CD4-positive, alpha-beta memory T cell (primary cell): ENCODE results near the gene GPR65. TPM values are rescaled to one million over a fixed set of nuclear protein-coding genes. Genes with fewer than 3 reads are reported as not detected.

Experiments
- CTCF ChIA-PET: fragments of 350-600 bp; sonication (Branson Sonifier 250); formaldehyde crosslinking; loops from one replicate; lab custom pipeline; 2021; ENCODE audit warnings: inconsistent platforms; ENCODE audit not compliant: partially characterized antibody; lab: Charles Lee
- POLR2A ChIA-PET: fragments of 350-600 bp; sonication (Branson Sonifier 250); formaldehyde crosslinking; loops from one replicate; lab custom pipeline; 2021; ENCODE audit not compliant: partially characterized antibody; lab: Charles Lee
- DNase-seq, 5 donors: peaks; one replicate each; pipeline versions ENCODE4 v3.0.0 to v3.0.0-alpha.2; 2020 to 2022; ENCODE audit warnings: mixed read lengths in 1 of 5
- H3K27ac ChIP-seq: one replicate; pipeline ENCODE4 v1.7.0; 2013; ENCODE audit warnings: low read depth, low read length
- H3K27me3 ChIP-seq: 2 replicates; pipeline ENCODE4 v1.7.0; 2013; ENCODE audit warnings: mild to moderate bottlenecking, low read length, moderate library complexity; ENCODE audit not compliant: insufficient read depth
- H3K36me3 ChIP-seq: 2 replicates; pipeline ENCODE4 v1.7.0; 2013; ENCODE audit warnings: mild to moderate bottlenecking, low read length, moderate library complexity; ENCODE audit not compliant: insufficient read depth
- H3K4me1 ChIP-seq: 2 replicates; pipeline ENCODE4 v1.7.0; 2013; ENCODE audit warnings: mild to moderate bottlenecking, low read length, moderate library complexity; ENCODE audit not compliant: insufficient read depth
- H3K4me3 ChIP-seq, 2 donors: one replicate each; pipeline ENCODE4 v1.7.0; 2013; ENCODE audit warnings: low read length in 2 of 2, mild to moderate bottlenecking in 1 of 2
- H3K9me3 ChIP-seq, 2 donors: one replicate each; pipeline ENCODE4 v1.7.0; 2013; ENCODE audit warnings: low read length in 2 of 2, control low read depth in 1 of 2; ENCODE audit not compliant: control insufficient read depth in 1 of 2
- H3K27ac Mint-ChIP-seq, 7 donors: one replicate each; pipeline ENCODE4 v1.8.0; 2020 to 2021; ENCODE audit warnings: mixed read lengths in 7 of 7, mild to moderate bottlenecking in 6 of 7, inconsistent platforms in 3 of 7, moderate library complexity in 3 of 7
- H3K27me3 Mint-ChIP-seq, 2 donors: one replicate each; pipeline ENCODE4 v1.8.0; 2020 to 2021; ENCODE audit warnings: mixed read lengths in 2 of 2
- H3K36me3 Mint-ChIP-seq, 2 donors: one replicate each; pipeline ENCODE4 v1.8.0; 2020 to 2021; ENCODE audit warnings: mixed read lengths in 2 of 2, inconsistent platforms in 1 of 2, mild to moderate bottlenecking in 1 of 2
- H3K4me1 Mint-ChIP-seq, 4 donors: one replicate each; pipeline ENCODE4 v1.8.0; 2020 to 2021; ENCODE audit warnings: mixed read lengths in 4 of 4, mild to moderate bottlenecking in 1 of 4
- H3K4me3 Mint-ChIP-seq, 8 donors: one replicate each; pipeline ENCODE4 v1.8.0; 2020 to 2021; ENCODE audit warnings: mixed read lengths in 8 of 8, mild to moderate bottlenecking in 7 of 8, moderate library complexity in 6 of 8, inconsistent platforms in 3 of 8
- H3K9me3 Mint-ChIP-seq, 8 donors: one replicate each; pipeline ENCODE4 v1.8.0; 2020 to 2021; ENCODE audit warnings: mixed read lengths in 8 of 8, mild to moderate bottlenecking in 5 of 8, inconsistent platforms in 3 of 8, moderate library complexity in 1 of 8
- intact Hi-C: fragments of 100-400 bp; cut with micrococcal nuclease; formaldehyde crosslinking; loops from one replicate; pipeline ENCODE4 v1.15.1; 2023
- polyA plus RNA-seq, 2 donors: library from polyadenylated mRNA; unstranded; fragments of 300-500 nt; fragmentation: Illumina TruSeq; gene quantifications; one replicate each; pipeline ENCODE4 v1.2.3, GENCODE V29; 2021
- total RNA-seq, 2 experiments: library from RNA; stranded (reverse); gene quantifications; one replicate each; pipeline ENCODE4 v1.2.3, GENCODE V29; 2021

GPR65 gene
- total and polyA plus RNA-seq, 4 experiments from 2014 or later, result 14.2 to 35.0 (median 20.8) TPM

DNA sequence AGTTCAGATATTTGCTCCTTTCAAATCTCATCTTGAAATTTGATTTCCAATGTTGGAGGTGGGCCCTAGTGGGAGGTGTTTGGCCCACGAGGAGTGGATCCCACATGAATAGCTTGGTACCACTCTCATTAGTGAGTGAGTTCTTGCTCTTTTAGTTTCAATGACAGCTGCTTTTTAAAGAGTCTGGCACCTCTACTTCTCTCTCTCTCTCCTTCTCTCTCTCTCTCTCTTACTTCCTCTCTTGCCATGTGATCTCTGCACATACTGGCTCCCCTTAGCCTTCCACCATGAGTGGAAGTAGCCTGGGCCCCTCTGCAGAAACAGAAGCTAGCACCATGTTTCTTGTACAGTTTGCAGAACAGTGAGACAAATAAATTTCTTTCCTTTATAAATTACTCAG lies 25.1 kb downstream of the GPR65 start:
- POLR2A ChIA-PET, result interaction anchor here (0.9 to 2.0 kb wide), 7 partner anchors 9 to 107 kb away, joined by 3 to 11 read pairs (median 4); partner anchors contain the start of genes GALC and GPR65
- H3K4me3 Mint-ChIP-seq, result peak overlapping the region in 5 of 8 donors; percentile 12 to 63 (median 43)
- peaks cover 0 to 3% of the 10 kb centered on the region in 2 donors for H3K36me3 Mint-ChIP-seq

DNA sequence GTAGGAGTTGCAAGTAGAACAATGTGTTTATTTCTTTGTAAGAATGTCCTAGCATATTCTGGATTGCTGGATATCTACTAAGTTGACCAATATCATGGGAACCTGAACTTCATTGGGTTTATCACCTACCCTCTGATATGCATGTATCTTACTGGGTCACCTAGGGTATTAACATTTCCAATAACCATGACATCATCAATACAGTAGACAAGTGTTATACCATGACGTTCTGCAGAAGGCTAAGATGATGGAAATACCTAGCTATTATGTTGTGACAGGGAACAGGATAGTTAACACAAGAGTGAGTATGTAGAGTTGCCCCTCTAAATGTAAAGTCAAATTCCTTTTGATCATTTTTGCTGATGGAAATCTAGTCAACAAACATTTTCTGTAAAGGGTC lies 26.0 kb downstream of the GPR65 start:
- Histone ChIP-seq H3K4me1 (peaks cover 43% of the 10 kb centered on the region), H3K27me3 (no peaks in the 10 kb centered on the region), H3K9me3 (no peaks in the 10 kb centered on the region), H3K4me3 (no peak overlapping the region), H3K36me3 (no peaks in the 10 kb centered on the region), H3K27ac (no peak overlapping the region)
- intact Hi-C loops, result no loop called here
- peaks cover 0 to 3% (median 0%) of the 10 kb centered on the region in 8 donors for H3K9me3 Mint-ChIP-seq
- DNase-seq, result no peak
- H3K4me3 Mint-ChIP-seq, result peak overlapping the region in 1 of 8 donors; percentile 2
- ChIA-PET POLR2A (interaction anchor here (0.9 to 2.0 kb wide), 5 partner anchors 8 to 78 kb away, joined by 3 to 11 read pairs (median 8); partner anchors contain the start of genes GALC and GPR65), CTCF (interaction anchor here (1.4 to 1.9 kb wide), 2 partner anchors 38 to 138 kb away, joined by 4 to 5 read pairs; partner anchors contain the start of gene GALC)
- H3K4me1 Mint-ChIP-seq, result peaks cover 35 to 54% (median 45%) of the 10 kb centered on the region in 4 donors
- H3K36me3 Mint-ChIP-seq, result peaks cover 0 to 3% of the 10 kb centered on the region in 2 donors
- H3K27me3 Mint-ChIP-seq, result no peaks in the 10 kb centered on the region
- no peak overlapping the region for H3K27ac Mint-ChIP-seq

More for the DNA sequence above, 25.1 kb downstream of the GPR65 start:
- intact Hi-C loops, result no loop called here
- peak overlapping the region in 5 of 7 donors; percentile 11 to 81 (median 71) for H3K27ac Mint-ChIP-seq
- CTCF ChIA-PET, result interaction anchor here (1.4 to 2.8 kb wide), 5 partner anchors 16 to 138 kb away, joined by 3 to 13 read pairs (median 5); partner anchors contain the start of gene GALC
- no peaks in the 10 kb centered on the region for H3K27me3 Mint-ChIP-seq
- Histone ChIP-seq H3K27me3 (no peaks in the 10 kb centered on the region), H3K36me3 (no peaks in the 10 kb centered on the region), H3K4me1 (peaks cover 51% of the 10 kb centered on the region), H3K27ac (no peak overlapping the region), H3K9me3 (no peaks in the 10 kb centered on the region), H3K4me3 (no peak overlapping the region)
- H3K4me1 Mint-ChIP-seq, result peaks cover 42 to 62% (median 52%) of the 10 kb centered on the region in 4 donors
- peak in 1 of 5 donors; percentile 18 for DNase-seq
- H3K9me3 Mint-ChIP-seq, result peaks cover 0 to 3% (median 0%) of the 10 kb centered on the region in 8 donors

DNA sequence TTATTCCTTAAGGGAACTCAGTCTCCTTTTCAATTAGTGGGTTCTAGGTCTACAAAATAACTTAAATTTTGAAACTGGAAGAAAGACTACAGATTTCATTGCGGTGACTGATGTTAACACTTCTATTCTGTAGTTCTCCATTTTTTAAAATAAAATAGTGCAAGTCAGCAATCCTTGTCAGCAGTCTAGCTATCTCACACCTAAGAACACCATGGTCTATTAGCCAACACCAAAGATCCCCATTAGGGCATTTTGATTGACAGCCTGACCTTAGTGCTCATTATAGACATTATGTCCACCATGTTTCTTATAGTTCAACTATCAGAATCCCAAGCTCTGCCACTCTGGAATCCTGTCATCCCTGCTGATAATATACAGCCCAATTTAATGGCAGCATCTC lies 27.4 kb downstream of the GPR65 start:
- H3K27ac Mint-ChIP-seq, result no peak overlapping the region
- POLR2A ChIA-PET, result no interaction called here
- H3K4me1 ChIP-seq, result peaks cover 28% of the 10 kb centered on the region
- peaks cover 0 to 3% of the 10 kb centered on the region in 2 donors for H3K36me3 Mint-ChIP-seq
- no peak for DNase-seq
- H3K36me3 ChIP-seq, result no peaks in the 10 kb centered on the region
- H3K27ac ChIP-seq, result no peak overlapping the region
- CTCF ChIA-PET, result no interaction called here
- no peaks in the 10 kb centered on the region for H3K27me3 ChIP-seq
- no peak overlapping the region for H3K4me3 ChIP-seq
- intact Hi-C loops, result no loop called here
- H3K27me3 Mint-ChIP-seq, result no peaks in the 10 kb centered on the region
- H3K9me3 Mint-ChIP-seq, result peaks cover 0 to 2% (median 0%) of the 10 kb centered on the region in 8 donors
- no peak overlapping the region for H3K4me3 Mint-ChIP-seq
- H3K9me3 ChIP-seq, result no peaks in the 10 kb centered on the region
- peaks cover 23 to 45% (median 32%) of the 10 kb centered on the region in 4 donors for H3K4me1 Mint-ChIP-seq

DNA sequence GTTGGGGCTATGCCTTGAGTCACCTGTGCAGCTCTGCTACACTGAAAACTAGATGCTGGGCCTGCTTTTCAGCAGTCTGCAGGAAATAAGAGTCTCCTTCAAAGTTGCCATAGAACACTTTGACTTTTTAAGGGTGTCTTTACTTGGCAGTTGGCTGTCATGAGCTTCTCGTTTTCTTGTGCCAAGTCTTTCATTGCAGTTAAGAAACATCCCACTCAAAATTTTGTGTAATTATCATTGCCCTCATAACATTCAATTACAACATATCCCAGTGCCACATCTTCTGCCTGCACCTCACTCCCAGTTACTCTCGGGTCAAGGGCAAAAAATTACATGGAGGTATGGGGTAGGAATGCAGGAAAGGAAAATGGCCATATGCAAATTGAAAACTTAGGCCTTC lies 29.1 kb downstream of the GPR65 start:
- Histone ChIP-seq H3K27ac (no peak overlapping the region), H3K4me1 (peaks cover 28% of the 10 kb centered on the region), H3K4me3 (no peak overlapping the region), H3K9me3 (no peaks in the 10 kb centered on the region), H3K36me3 (no peaks in the 10 kb centered on the region), H3K27me3 (no peaks in the 10 kb centered on the region)
- Mint-ChIP-seq H3K27me3 (no peaks in the 10 kb centered on the region), H3K36me3 (peaks cover 0 to 3% of the 10 kb centered on the region in 2 donors), H3K4me1 (peaks cover 30 to 45% (median 37%) of the 10 kb centered on the region in 4 donors), H3K4me3 (no peak overlapping the region), H3K9me3 (peaks cover 0 to 2% (median 0%) of the 10 kb centered on the region in 8 donors), H3K27ac (no peak overlapping the region)
- no peak for DNase-seq
- CTCF ChIA-PET, result no interaction called here
- intact Hi-C loops, result no loop called here
- POLR2A ChIA-PET, result no interaction called here

DNA sequence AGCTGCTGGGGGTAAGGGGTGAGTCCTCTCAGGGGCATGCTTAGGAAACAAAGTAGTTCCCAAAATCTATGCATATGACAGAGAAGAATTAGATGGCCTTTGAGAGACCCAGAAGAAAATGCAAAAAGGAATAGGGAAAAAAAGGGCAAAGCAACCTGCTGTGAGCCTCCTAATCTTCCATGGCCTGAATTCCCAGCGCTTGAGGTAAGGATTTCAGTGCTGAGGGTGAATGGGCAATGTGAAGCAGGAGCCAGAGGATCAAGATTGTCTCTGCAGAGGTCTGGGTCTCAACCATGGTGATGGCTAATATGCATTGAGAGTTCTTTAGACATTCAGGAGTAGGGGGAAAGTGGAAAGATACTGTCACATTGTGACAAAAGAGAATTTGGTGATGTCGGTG lies 31.5 kb downstream of the GPR65 start:
- ChIA-PET POLR2A (no interaction called here), CTCF (no interaction called here)
- Mint-ChIP-seq H3K4me1 (peaks cover 19 to 26% (median 23%) of the 10 kb centered on the region in 4 donors), H3K27ac (no peak overlapping the region), H3K4me3 (no peak overlapping the region), H3K9me3 (peaks cover 0 to 2% (median 0%) of the 10 kb centered on the region in 8 donors), H3K36me3 (no peaks in the 10 kb centered on the region), H3K27me3 (no peaks in the 10 kb centered on the region)
- H3K27ac ChIP-seq, result no peak overlapping the region
- H3K4me1 ChIP-seq, result peaks cover 13% of the 10 kb centered on the region
- no peaks in the 10 kb centered on the region for H3K9me3 ChIP-seq
- no peak for DNase-seq
- H3K4me3 ChIP-seq, result no peak overlapping the region
- intact Hi-C loops, result no loop called here
- no peaks in the 10 kb centered on the region for H3K36me3 ChIP-seq
- H3K27me3 ChIP-seq, result no peaks in the 10 kb centered on the region

DNA sequence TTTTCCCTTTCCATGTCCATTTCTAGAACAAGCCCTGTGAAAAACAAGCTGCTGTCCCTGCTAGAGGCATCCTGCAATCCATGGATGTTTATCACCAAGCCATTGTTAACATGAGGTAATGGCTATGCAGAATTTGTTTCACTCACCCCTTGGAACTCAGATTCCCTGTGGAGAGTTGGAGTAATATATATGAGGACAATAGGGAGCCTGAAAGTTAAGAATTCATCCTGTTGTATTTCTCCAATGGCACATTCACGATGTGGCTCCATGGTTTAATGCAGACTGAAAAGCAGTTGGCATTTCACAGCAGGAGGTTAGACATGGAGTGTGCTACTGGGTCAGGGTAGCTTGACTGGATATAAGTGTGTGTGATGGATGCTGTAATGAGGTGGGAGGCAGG lies 32.4 kb downstream of the GPR65 start:
- H3K4me3 ChIP-seq, result no peak overlapping the region
- no peak for DNase-seq
- ChIA-PET POLR2A (no interaction called here), CTCF (no interaction called here)
- H3K27ac ChIP-seq, result no peak overlapping the region
- Mint-ChIP-seq H3K36me3 (no peaks in the 10 kb centered on the region), H3K27me3 (no peaks in the 10 kb centered on the region), H3K4me1 (peaks cover 16 to 26% (median 19%) of the 10 kb centered on the region in 4 donors), H3K9me3 (peaks cover 0 to 2% (median 0%) of the 10 kb centered on the region in 8 donors), H3K27ac (no peak overlapping the region), H3K4me3 (no peak overlapping the region)
- no peaks in the 10 kb centered on the region for H3K27me3 ChIP-seq
- no peaks in the 10 kb centered on the region for H3K9me3 ChIP-seq
- intact Hi-C loops, result no loop called here
- no peaks in the 10 kb centered on the region for H3K36me3 ChIP-seq
- H3K4me1 ChIP-seq, result peaks cover 13% of the 10 kb centered on the region

DNA sequence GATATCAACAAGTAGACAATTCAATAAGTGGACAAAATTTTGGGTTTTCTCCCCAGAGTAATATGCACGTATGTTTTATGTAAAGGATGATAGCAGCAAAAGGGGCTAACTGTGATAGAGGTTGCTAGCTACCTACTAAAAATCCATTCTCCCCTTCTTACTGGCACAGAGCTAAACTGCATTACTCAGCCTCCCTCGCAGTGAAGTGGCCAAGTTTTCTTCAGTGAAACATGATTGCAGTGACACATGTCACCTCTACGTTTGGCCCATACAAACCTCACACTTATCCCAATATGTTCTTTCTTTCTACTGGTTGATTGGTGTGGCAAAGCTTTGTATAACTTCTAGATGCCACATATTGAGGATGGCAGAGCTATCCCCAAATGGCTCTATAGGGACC lies 34.3 kb downstream of the GPR65 start:
- intact Hi-C loops, result no loop called here
- Histone ChIP-seq H3K4me1 (peaks cover 13% of the 10 kb centered on the region), H3K9me3 (no peaks in the 10 kb centered on the region), H3K4me3 (no peak overlapping the region), H3K27me3 (no peaks in the 10 kb centered on the region), H3K27ac (no peak overlapping the region), H3K36me3 (no peaks in the 10 kb centered on the region)
- no peak overlapping the region for H3K4me3 Mint-ChIP-seq
- peak overlapping the region in 1 of 7 donors; percentile 14 for H3K27ac Mint-ChIP-seq
- H3K9me3 Mint-ChIP-seq, result no peaks in the 10 kb centered on the region
- no peaks in the 10 kb centered on the region for H3K27me3 Mint-ChIP-seq
- H3K4me1 Mint-ChIP-seq, result peaks cover 15 to 26% (median 20%) of the 10 kb centered on the region in 4 donors
- DNase-seq, result no peak
- no peaks in the 10 kb centered on the region for H3K36me3 Mint-ChIP-seq
- CTCF ChIA-PET, result interaction anchor here (0.6 to 1.6 kb wide), 2 partner anchors 25 to 42 kb away, joined by 4 to 5 read pairs; no protein-coding TSS in a partner anchor
- POLR2A ChIA-PET, result interaction anchor here (1.7 to 2.1 kb wide), 2 partner anchors 9 to 46 kb away, joined by 3 to 9 read pairs; partner anchors contain the start of gene GALC
